HT-29 (cell line): ENCODE measurements around the gene NUDT11. TPM values are rescaled to one million over a fixed set of nuclear protein-coding genes. Genes with fewer than 3 reads are reported as not detected.
"Not testable (repeated sequence)": the region's sequence is repeated elsewhere in the genome, so short reads cannot be mapped to it uniquely, and the experiment has no call there.

Experiments used
- DNase-seq: peaks from one replicate; pipeline ENCODE4 v3.0.0-alpha.2; 2015; ENCODE audit warnings: low spot score
- total RNA-seq: library from RNA; depleted of rRNA; stranded (reverse); fragments of >200 nt; shearing (Covaris generic); gene quantifications from 2 replicates; pipeline ENCODE4 v1.2.3, GENCODE V29; 2014; rRNA removed

NUDT11 gene
- total RNA-seq: not detected in 2 replicates

DNA sequence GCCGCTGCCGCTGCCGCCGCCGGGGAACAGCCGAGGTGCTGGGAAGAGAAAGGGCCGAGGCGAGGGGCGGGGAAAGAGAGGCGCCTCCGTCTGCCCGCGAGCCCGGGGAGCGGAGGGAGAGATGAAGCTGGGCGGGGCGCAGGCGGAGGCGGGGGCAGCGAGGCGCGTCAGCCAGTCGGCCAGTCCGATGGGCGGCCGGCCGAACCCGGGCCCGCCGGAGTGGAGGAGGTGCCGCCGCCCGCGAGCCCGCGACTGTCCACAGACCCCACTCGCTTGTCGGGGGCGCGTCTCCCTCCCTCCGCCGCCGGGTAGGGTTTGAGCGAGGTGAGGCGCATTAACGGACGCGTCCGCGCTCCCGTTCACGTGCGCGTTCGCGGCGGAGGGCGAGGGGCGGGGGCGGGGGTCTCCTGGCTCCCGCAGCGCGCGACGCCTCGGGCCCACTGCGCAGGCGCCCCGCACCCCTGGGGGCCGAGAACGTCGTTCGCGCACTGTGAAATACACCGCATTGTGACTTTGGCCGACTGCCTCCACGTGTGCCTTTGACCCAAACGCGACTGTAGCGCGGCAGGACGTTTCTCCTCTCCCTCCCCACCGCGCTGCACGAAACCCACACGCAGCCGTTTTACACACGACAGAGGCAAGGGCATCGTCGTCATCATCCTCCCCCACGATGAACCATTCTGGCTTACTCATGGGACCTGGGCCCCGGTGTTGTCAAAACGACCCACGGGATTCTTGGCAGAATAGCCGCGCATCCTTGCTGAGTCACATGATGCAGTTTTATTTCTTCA, at the start of gene NUDT11:
TSS of gene NUDT11 (minus strand) at position 92 of the 791 bp plus-strand sequence. CDS start 148 bp downstream, outside the sequence.
- no peak for DNase-seq

DNA sequence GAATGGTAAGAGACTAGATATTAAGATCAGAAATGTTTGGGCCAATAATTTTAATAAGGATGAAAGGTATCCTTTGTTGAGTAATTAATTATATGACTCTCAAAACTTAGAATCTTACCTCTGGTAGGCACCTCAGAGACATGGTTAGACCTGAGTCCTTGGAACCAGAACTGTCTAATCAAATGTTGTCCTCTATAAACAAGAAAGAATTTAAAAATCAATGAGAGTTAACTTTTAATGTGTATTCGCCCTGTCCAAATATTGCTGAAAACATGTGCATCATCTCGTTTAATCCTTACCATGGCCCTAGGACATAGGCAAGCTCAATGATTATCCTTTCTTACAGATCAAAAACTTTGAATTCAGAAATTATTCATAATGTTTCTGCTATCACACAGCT, 24.0 kb upstream of the NUDT11 start:
- no peak for DNase-seq

DNA sequence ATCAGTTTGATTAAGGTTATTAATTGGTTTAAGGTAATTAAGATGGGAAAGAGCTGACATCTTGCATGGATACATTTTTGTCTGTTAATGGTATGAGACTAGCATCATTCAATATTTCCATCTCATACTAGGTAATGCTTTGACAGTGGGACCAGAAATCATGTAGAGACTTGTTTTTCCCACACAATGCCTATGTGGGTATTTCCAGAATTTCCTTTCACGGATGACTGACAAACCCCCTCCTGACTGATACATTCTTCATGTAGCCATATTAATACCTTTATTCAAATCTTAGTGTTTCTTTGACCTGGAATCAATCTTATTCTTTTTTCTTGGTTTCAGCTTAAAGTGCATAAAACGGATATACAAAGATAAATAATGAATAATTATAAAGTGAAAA, 22.7 kb upstream of the NUDT11 start:
- DNase-seq: not testable (repeated sequence)

- DNase-seq: no peak
Measured at GRCh38 chrX:51507551-51507950, 11.2 kb upstream of the NUDT11 start.

DNA sequence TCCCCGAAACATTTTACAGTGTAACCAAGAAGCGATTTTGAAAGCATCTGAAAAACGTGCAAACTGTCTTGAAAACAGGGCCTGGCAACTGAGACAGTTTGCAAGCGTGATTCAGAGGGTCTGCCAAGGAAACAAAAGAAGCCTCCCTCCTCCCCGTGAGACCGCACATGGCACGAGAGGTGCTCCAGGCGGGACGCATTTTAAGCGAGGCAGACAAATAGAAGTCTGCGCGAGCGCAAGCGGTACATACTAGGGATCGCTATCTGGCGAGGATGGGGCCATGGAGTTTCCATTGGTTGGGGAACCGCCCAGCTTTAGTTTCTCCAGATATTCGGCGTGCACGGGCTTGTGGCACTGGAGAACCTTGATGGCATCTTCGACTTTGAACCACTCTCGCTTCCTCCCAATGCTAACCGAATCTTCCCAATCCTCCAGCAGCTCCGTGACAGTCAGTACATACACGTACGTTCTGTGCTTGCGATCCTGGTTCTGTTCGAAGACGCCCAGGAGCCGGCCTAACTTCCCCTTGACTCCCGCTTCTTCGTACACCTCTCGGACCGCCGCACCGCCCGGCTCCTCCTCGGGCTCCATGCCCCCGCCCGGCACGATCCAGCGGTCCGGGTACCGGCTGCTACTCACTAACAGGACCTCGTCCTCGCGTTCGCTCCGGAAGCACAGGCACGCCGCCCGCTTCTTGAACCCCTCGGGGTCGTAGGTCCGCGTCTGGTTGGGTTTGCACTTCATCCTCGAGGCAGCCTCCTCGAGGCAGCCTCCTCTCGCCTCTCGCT, 497 bp downstream of the NUDT11 start:
- not testable (repeated sequence) for DNase-seq

- no peak for DNase-seq
Measured at GRCh38 chrX:51494409-51494808, 2.0 kb downstream of the NUDT11 start.

DNA sequence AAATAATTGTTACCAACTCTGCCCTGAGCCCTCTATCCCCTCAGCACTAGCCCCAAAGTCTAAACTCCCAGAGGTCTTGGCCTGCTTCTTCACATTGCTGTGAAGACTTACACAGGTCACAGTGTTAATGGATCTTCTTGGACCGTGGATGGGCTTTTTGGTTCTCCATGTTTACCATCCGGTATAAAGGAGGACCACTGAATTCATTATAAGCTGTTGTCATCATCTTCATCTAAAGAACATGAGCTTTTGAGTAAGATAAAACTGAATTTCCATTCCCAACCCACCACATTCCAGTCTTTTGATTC, 8.5 kb downstream of the NUDT11 start:
- DNase-seq: no peak

- no peak for DNase-seq
Measured at GRCh38 chrX:51484616-51485015, 11.8 kb downstream of the NUDT11 start.

DNA sequence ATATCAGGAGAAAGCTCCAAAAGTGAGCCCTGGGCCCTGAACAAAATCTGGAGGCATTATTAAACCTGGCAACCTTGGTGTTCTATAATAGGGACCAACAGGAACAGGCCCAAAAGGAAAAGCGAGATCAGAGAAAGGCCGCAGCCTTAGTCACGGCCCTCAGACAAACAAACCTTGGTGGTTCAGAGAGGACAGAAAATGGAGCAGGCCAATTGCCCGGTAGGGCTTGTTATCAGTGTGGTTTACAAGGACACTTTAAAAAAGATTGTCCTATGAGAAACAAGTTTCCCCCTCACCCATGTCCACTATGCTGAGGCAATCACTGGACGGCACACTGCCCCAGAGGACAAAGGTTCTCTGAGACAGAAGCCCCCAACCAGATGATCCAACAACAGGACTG, 14.0 kb downstream of the NUDT11 start:
- not testable (repeated sequence) for DNase-seq

GRCh38 chrX:51476930-51477329, 19.5 kb downstream of the NUDT11 start:
- DNase-seq: no peak

DNA sequence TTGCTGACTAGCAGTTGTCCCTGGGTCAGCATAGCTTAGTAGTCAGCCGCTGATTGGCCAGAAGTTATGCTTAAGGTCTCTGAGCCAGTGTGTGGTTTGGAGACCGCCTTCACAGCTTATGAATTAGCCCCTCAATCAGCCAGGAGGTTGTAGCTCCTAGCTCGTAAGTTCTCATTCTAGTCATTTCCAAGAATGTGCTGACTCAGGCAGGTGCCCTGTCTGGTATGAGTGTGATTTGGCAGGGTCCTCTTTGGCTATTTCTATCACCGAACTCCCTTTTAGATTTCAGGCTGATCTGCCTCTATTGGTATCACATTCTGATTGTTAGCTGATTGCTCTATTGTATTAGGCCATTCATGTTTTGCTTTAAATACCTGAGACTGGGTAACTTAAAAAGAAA, 33.1 kb downstream of the NUDT11 start:
- no peak for DNase-seq

DNA sequence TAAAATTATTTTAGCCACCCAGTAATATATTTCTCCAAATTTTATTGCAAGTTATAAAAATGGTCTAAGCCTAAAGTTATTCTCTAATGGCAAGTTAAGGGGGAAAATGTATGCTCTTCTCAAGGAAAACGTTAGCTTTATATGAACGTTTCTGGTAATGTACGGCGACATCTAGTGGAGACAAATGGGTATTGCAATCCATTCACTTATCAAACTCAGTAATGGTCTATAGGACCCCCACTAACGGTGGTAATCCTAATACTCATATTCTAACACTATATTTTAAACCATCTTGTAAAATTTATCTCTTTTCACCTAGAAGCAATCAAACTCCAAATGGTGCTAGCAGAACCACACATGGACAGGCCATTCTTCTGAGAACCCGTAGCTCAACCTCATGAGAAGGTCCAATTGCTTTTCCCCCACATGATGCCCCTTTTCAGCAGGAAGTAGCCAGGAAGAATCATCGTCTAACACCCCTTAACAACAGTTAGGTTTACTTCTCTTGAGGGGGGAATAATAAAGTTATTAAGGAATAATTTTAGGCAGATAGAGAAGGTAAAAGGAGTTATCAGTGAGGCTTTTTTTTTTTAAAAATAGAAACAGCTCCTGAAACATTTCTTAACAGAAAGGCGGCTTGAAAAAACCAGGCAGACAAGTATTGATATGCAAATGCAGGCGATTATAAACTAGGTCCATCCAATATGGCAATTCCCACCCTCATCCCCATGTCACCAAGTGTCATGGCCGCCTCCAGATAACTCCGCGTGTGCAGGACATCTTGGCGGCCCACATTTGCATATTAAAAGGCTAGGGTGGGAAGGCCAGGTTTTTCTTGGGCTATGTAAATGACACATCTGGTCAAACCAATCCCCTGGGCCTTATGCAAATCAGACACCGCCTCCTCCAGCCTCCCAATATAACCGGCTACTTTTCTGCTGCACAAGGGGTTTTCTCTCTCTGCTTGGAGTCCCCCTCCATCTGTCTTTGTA, 35.0 kb downstream of the NUDT11 start:
- DNase-seq: peak; percentile 61

DNA sequence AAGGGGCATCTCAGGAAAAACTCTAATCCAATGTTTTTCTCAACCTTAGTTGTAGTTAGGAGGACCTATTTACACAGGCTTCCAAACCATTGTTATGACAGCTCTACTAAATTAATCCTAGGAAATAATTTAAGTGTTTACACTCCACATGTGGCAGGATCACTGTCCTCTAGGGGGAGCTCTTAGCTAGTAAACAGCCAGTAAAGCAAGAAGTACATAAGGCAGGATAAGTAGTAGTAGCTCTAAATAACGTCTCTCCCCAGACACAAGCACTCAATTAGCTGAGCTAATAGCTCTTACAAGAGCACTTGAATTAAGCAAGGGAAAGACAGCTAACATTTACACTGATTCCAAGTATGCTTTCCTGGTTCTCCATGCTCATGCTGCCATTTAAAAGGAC, 37.3 kb downstream of the NUDT11 start:
- DNase-seq: peak; percentile 54

DNA sequence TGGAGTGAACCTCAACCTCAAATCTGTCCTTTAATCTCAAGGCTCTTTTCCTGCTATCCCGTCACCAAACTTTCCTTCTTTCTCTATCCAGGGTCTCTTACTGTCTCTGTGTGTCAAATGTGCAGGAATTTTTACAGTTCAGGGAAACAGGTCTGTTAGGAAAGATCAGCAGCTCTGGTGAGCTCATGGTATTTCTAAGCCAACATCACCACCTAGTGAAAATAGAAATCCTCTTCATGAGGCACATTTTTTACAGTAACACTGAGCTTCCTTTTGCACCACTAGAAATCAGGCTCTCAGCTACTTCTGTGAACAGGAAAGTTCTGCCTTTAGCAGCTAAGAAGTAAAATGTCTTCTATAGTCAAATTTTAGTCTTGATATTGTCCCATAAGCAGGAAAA, 39.6 kb downstream of the NUDT11 start:
- peak; percentile 10 for DNase-seq

GRCh38 chrX:51456246-51456645, 40.1 kb downstream of the NUDT11 start:
- no peak for DNase-seq

GRCh38 chrX:51440365-51440764, 56.0 kb downstream of the NUDT11 start:
- DNase-seq: no peak

Other genes starting within 250 kb of the NUDT11 start
- gene NUDT10, start 163.8 kb downstream of the NUDT11 start, total RNA-seq: not detected in 2 replicates
- gene CENPVL3, start 122.3 kb upstream of the NUDT11 start, total RNA-seq: not detected in 2 replicates
- not detected in 2 replicates for gene CENPVL2, start 186.2 kb upstream of the NUDT11 start, total RNA-seq
- gene CENPVL1, start 213.9 kb upstream of the NUDT11 start, total RNA-seq: not detected in 2 replicates
- gene GSPT2, start 246.8 kb upstream of the NUDT11 start, total RNA-seq: not detected in 2 replicates